ENCODE measurements around the gene SPAG6. TPM values are rescaled to one million over a fixed set of nuclear protein-coding genes. Genes with fewer than 3 reads are reported as not detected.

SPAG6 gene
- total RNA-seq, 2 donors from 2014 or later, result not detected

DNA sequence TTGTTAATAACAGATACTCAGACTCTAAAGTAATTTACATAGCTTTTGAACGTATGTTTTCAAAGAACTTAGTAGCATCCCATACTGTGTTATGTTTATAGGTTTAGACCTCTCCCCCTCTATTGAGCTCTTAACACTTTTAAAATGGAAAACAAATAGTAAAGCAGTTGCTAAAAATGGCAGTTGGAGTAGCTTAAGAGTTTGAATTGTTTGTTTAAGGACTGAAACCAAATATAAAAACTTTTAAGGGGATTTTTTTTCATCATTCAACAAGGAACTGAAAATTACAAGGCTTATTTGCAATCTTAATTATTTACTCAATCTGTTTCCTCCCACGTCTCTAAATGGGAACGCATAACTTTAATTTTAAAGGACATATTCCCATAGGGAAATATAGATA is 1.6 kb upstream of the SPAG6 start:
- Histone ChIP-seq H3K4me3 (no peak overlapping the region), H3K36me3 (no peaks in the 10 kb centered on the region), H3K9me3 (no peaks in the 10 kb centered on the region), H3K4me1 (ENCODE audit: control insufficient read depth in 1 of 2, low read depth in 2 of 2) (peaks cover 10 to 14% of the 10 kb centered on the region in 2 donors), H3K27me3 (replicated peaks; ENCODE audit: insufficient read depth) (peaks cover 55% of the 10 kb centered on the region), H3K27ac (no peak overlapping the region)
- DNase-seq (ENCODE audit: low spot score), result no peak
- TF ChIP-seq, protein P1, sequence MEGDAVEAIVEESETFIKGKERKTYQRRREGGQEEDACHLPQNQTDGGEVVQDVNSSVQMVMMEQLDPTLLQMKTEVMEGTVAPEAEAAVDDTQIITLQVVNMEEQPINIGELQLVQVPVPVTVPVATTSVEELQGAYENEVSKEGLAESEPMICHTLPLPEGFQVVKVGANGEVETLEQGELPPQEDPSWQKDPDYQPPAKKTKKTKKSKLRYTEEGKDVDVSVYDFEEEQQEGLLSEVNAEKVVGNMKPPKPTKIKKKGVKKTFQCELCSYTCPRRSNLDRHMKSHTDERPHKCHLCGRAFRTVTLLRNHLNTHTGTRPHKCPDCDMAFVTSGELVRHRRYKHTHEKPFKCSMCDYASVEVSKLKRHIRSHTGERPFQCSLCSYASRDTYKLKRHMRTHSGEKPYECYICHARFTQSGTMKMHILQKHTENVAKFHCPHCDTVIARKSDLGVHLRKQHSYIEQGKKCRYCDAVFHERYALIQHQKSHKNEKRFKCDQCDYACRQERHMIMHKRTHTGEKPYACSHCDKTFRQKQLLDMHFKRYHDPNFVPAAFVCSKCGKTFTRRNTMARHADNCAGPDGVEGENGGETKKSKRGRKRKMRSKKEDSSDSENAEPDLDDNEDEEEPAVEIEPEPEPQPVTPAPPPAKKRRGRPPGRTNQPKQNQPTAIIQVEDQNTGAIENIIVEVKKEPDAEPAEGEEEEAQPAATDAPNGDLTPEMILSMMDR (IDR thresholded peaks at IDR 0.05), result no peak
- no peak for ATAC-seq (ENCODE audit: insufficient number of reproducible peaks, low FRiP score, low read depth)

DNA sequence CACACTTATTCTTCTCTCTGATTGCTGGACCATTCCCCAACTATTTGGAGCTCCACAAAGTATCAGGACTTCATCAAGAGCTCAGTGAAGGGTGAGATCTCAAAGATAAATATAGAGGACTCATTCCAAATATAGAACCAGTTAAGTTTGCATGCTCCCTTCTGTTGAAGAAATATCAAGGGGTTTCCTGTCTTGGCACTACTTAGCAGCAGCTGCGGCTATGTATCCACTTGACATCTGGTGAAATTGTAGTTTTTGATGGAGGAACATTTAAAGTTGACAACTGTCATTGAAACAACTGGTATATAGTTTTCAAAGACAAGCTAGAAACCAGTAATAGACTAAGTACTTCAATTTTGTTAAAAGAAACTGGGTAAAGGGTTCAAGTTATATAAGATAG is 1.0 kb upstream of the SPAG6 start:
- Histone ChIP-seq H3K27ac (no peak overlapping the region), H3K4me3 (no peak overlapping the region), H3K9me3 (no peaks in the 10 kb centered on the region), H3K27me3 (replicated peaks; ENCODE audit: insufficient read depth) (peaks cover 50% of the 10 kb centered on the region), H3K36me3 (no peaks in the 10 kb centered on the region), H3K4me1 (ENCODE audit: control insufficient read depth in 1 of 2, low read depth in 2 of 2) (peaks cover 10 to 14% of the 10 kb centered on the region in 2 donors)
- DNase-seq (ENCODE audit: low spot score), result no peak
- ATAC-seq (ENCODE audit: insufficient number of reproducible peaks, low FRiP score, low read depth), result no peak
- TF ChIP-seq, protein P1 (IDR thresholded peaks at IDR 0.05), result no peak

DNA sequence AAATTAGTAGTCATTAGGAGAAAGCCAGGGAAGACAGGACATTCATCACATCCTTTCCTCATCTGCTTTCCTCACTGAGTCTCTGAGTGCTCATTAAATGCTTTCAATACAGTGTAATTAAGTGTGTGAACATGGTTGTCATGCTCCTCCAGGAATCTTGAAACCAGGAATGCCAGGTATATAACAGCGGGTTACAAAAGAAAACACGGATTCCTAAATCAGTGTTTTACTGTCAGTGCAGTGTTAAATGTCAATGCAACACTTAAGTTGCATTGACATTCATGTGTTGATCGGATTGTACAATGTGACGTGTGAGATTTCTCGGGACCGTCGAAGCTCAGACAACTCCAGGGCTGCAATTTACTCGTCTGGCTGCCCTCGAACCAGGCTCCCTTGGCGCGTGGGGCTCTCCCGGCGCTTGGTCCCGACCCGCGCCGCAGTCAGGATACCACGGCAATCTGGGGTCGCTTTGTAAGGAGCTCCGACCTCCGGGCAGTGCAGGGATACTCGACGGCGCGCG is 455 bp upstream of the SPAG6 start:
- DNase-seq (ENCODE audit: low spot score) (no peak), ATAC-seq (ENCODE audit: insufficient number of reproducible peaks, low FRiP score, low read depth) (no peak)
- no peaks in the 10 kb centered on the region for H3K9me3 ChIP-seq
- TF ChIP-seq, protein P1 (IDR thresholded peaks at IDR 0.05), result no peak
- H3K27me3 ChIP-seq (replicated peaks; ENCODE audit: insufficient read depth), result peaks cover 48% of the 10 kb centered on the region
- peaks cover 6 to 9% of the 10 kb centered on the region in 2 donors for H3K4me1 ChIP-seq (ENCODE audit: control insufficient read depth in 1 of 2, low read depth in 2 of 2)
- no peak overlapping the region for H3K27ac ChIP-seq
- H3K36me3 ChIP-seq, result no peaks in the 10 kb centered on the region
- H3K4me3 ChIP-seq, result peak overlapping the region; percentile 47

DNA sequence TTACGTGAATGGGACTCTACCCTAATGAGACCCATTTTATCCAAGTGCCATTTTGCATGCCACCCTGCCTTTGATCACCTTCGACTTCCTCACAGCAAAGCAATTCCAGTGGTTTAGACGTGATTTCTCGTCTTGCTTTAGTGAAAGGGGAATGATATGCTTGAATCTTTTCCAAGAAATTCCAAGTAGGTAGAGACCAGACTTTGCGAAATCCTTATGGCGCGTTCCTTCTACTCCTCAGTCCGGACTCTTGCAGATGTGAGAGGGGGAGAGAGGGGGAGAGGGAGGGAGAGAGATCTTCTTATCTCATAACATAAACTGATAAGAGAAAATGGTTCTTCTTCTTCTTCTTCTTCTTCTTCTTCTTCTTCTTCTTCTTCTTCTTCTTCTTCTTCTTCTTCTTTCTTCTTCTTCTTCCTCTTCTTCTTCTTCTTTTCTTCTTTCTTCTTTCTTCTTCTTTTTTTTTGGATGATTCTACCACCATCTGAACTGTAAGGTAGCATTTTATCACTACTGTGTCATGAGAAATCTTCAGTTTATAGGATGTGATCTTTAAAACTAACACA is 883 bp downstream of the SPAG6 start:
- Histone ChIP-seq H3K4me1 (ENCODE audit: control insufficient read depth in 1 of 2, low read depth in 2 of 2) (peaks cover 4 to 5% of the 10 kb centered on the region in 2 donors), H3K36me3 (no peaks in the 10 kb centered on the region), H3K9me3 (no peaks in the 10 kb centered on the region), H3K27ac (no peak overlapping the region), H3K4me3 (no peak overlapping the region), H3K27me3 (replicated peaks; ENCODE audit: insufficient read depth) (peaks cover 48% of the 10 kb centered on the region)
- ATAC-seq (ENCODE audit: insufficient number of reproducible peaks, low FRiP score, low read depth) (no peak), DNase-seq (ENCODE audit: low spot score) (no peak)
- TF ChIP-seq, protein P1 (IDR thresholded peaks at IDR 0.05), result no peak

DNA sequence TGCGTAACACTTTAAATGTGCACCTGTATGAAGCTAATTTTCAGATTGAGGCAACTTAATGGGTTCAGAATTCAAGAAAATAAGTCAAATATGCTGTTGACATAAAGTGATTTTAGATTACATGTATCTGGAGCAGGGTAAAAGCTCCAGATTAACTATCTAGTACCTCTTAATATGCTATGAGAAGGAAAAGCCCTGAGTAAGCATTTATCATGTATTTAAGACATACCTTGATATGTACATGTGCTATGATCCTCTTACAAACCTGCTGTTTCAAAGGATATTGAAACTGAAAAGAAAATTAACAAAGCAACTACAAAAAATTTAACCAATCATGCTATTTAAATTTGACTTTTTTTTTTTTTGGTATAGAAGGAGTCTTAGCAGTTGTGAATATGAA is 4.5 kb downstream of the SPAG6 start:
- Histone ChIP-seq H3K4me1 (ENCODE audit: control insufficient read depth in 1 of 2, low read depth in 2 of 2) (no peaks in the 10 kb centered on the region), H3K36me3 (no peaks in the 10 kb centered on the region), H3K27ac (no peak overlapping the region), H3K9me3 (no peaks in the 10 kb centered on the region), H3K4me3 (no peak overlapping the region), H3K27me3 (replicated peaks; ENCODE audit: insufficient read depth) (peaks cover 19% of the 10 kb centered on the region)
- DNase-seq (ENCODE audit: low spot score) (no peak), ATAC-seq (ENCODE audit: insufficient number of reproducible peaks, low FRiP score, low read depth) (no peak)
- TF ChIP-seq, protein P1 (IDR thresholded peaks at IDR 0.05), result no peak
